Measurements from ENCODE around the gene POU2F2. TPM values are rescaled to one million over a fixed set of nuclear protein-coding genes. Genes with fewer than 3 reads are reported as not detected.

Gene POU2F2
- polyA plus RNA-seq, 1 of the 3 experiments (the other 2 are of a cell fraction): 0.49 TPM

DNA sequence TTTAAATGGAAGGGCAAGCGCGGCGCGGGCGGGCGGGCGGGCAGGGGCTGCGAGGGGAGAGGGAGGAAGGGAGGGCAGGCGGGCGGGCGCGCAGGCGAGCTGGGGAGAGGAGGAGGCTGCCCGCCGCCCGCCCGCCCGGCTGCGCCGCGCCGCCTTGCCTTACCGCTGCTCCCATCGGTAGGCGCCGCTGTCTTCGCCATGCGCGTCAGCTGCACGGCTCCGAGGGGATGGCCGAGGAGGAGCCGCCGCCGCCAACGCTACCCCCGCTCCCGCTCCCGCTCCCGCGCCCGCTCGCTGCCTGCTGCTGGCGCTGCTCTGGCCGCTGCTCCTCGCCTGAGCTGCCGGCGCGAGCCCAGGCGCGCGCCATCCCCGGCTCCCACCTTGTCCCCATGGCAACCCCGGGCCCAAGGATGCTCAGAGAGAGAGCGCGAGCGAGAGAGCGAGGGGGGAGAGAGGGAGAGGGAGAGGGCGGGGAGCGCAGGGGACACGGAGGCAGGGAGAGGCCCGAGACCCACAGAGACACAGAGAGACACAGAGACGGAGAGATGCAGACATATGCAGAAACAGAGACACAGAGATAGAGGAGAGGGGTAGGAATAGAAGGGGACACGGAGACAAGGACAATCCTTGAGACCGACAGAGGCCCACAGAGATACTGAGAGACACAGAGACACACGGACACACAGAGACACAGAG is 44.9 kb upstream of the POU2F2 start:
- under 1% methylated on average over 34 of the region's 66 CpGs for WGBS (ENCODE audit: low lambda C conversion rate)
- DNase-seq: peak; percentile 91
- peaks cover 37% of the 10 kb centered on the region for H3K27me3 ChIP-seq (ENCODE audit: insufficient read depth)

More for the DNA sequence above, 44.9 kb upstream of the POU2F2 start:
- Histone ChIP-seq H3F3A (replicated peaks; ENCODE audit: insufficient read depth) (peaks cover 12% of the 10 kb centered on the region), H3K36me3 (replicated peaks in 1 of 2; ENCODE audit: control insufficient read depth in 1 of 2, insufficient read depth in 2 of 2, low read length in 1 of 2) (no peaks in the 10 kb centered on the region), H3K4me1 (ENCODE audit: control insufficient read depth in 1 of 2, insufficient read depth in 2 of 2, low read depth in 1 of 2, low read length in 1 of 2) (peaks cover 0 to 11% of the 10 kb centered on the region in 2 experiments; a peak in 1 of 4 replicates), H3K27ac (ENCODE audit: low read depth in 2 of 2, low read length in 1 of 2) (peak overlapping the region in 1 of 2 experiments; percentile 41; a peak in 1 of 4 replicates), H2AFZ (ENCODE audit: low read depth) (peak overlapping the region; percentile 59; the same call in 1 of the 2 replicates), H3K4me2 (peak overlapping the region; percentile 91), H4K20me1 (ENCODE audit: insufficient read depth) (no peaks in the 10 kb centered on the region), H3K9me2 (no peaks in the 10 kb centered on the region), H3K4me3 (ENCODE audit: low read depth in 2 of 2, low read length in 1 of 2) (peak overlapping the region; percentile 52 to 78), H3K9me3 (no peaks in the 10 kb centered on the region), H3K9ac (peak overlapping the region; percentile 39; the same call in 1 of the 2 replicates), H3K79me2 (ENCODE audit: insufficient read depth) (no peaks in the 10 kb centered on the region)
- POLR2A ChIA-PET: no interaction called here
- CTCF ChIA-PET: interaction anchor here (0.8 to 3.9 kb wide), 14 partner anchors 10 to 103 kb away, joined by 3 to 32 read pairs (median 4); partner anchors contain the start of gene POU2F2
- TF ChIP-seq YY1 (IDR thresholded peaks at IDR 0.05; ENCODE audit: low read depth) (no peak), NRF1 (IDR thresholded peaks at IDR 0.05; ENCODE audit: low read depth, low read length) (peak; percentile 41; the same call in 1 of the 2 replicates), SMC3 (IDR thresholded peaks at IDR 0.05; ENCODE audit: low read depth, low read length) (0 out of 2 replicates have a peak, but pooled peaks have one; percentile 2), RXRA (IDR thresholded peaks at IDR 0.05; ENCODE audit: borderline replicate concordance, low read depth) (no peak), TCF12 (IDR thresholded peaks at IDR 0.05) (no peak), MAX (IDR thresholded peaks at IDR 0.05; ENCODE audit: low read depth) (no peak), NFIC (IDR thresholded peaks at IDR 0.05; ENCODE audit: borderline replicate concordance) (no peak), SIN3A (IDR thresholded peaks at IDR 0.05; ENCODE audit: borderline replicate concordance, low read depth, low read length) (peak; percentile 26; the same call in 1 of the 2 replicates), FOXM1 (IDR thresholded peaks at IDR 0.05; ENCODE audit: low read depth) (no peak), GABPA (IDR thresholded peaks at IDR 0.05; ENCODE audit: low read depth) (no peak), USF1 (IDR thresholded peaks at IDR 0.05; ENCODE audit: borderline replicate concordance, low read depth) (no peak)
- TF ChIP-seq, protein P1, sequence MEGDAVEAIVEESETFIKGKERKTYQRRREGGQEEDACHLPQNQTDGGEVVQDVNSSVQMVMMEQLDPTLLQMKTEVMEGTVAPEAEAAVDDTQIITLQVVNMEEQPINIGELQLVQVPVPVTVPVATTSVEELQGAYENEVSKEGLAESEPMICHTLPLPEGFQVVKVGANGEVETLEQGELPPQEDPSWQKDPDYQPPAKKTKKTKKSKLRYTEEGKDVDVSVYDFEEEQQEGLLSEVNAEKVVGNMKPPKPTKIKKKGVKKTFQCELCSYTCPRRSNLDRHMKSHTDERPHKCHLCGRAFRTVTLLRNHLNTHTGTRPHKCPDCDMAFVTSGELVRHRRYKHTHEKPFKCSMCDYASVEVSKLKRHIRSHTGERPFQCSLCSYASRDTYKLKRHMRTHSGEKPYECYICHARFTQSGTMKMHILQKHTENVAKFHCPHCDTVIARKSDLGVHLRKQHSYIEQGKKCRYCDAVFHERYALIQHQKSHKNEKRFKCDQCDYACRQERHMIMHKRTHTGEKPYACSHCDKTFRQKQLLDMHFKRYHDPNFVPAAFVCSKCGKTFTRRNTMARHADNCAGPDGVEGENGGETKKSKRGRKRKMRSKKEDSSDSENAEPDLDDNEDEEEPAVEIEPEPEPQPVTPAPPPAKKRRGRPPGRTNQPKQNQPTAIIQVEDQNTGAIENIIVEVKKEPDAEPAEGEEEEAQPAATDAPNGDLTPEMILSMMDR (IDR thresholded peaks at IDR 0.05): peak; percentile 36
- TF ChIP-seq, protein P2, sequence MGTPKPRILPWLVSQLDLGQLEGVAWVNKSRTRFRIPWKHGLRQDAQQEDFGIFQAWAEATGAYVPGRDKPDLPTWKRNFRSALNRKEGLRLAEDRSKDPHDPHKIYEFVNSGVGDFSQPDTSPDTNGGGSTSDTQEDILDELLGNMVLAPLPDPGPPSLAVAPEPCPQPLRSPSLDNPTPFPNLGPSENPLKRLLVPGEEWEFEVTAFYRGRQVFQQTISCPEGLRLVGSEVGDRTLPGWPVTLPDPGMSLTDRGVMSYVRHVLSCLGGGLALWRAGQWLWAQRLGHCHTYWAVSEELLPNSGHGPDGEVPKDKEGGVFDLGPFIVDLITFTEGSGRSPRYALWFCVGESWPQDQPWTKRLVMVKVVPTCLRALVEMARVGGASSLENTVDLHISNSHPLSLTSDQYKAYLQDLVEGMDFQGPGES (IDR thresholded peaks at IDR 0.05; ENCODE audit: low read depth, low read length): no peak
- TF ChIP-seq, protein P3, sequence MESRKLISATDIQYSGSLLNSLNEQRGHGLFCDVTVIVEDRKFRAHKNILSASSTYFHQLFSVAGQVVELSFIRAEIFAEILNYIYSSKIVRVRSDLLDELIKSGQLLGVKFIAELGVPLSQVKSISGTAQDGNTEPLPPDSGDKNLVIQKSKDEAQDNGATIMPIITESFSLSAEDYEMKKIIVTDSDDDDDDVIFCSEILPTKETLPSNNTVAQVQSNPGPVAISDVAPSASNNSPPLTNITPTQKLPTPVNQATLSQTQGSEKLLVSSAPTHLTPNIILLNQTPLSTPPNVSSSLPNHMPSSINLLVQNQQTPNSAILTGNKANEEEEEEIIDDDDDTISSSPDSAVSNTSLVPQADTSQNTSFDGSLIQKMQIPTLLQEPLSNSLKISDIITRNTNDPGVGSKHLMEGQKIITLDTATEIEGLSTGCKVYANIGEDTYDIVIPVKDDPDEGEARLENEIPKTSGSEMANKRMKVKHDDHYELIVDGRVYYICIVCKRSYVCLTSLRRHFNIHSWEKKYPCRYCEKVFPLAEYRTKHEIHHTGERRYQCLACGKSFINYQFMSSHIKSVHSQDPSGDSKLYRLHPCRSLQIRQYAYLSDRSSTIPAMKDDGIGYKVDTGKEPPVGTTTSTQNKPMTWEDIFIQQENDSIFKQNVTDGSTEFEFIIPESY (IDR thresholded peaks at IDR 0.05; ENCODE audit: borderline replicate concordance, low read depth): no peak
- TF ChIP-seq, protein P4, sequence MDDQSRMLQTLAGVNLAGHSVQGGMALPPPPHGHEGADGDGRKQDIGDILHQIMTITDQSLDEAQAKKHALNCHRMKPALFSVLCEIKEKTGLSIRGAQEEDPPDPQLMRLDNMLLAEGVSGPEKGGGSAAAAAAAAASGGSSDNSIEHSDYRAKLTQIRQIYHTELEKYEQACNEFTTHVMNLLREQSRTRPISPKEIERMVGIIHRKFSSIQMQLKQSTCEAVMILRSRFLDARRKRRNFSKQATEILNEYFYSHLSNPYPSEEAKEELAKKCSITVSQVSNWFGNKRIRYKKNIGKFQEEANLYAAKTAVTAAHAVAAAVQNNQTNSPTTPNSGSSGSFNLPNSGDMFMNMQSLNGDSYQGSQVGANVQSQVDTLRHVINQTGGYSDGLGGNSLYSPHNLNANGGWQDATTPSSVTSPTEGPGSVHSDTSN (IDR thresholded peaks at IDR 0.05): no peak

All from SK-N-SH (cell line).